ENCODE data around the gene NUP58.

GRCh38 chr13:25372284-25373081 is 71.1 kb downstream of the NUP58 start:
- TF ChIP-seq POLR2A (IDR thresholded peaks at IDR 0.05; ENCODE audit: borderline replicate concordance, extremely low read depth, insufficient read depth, insufficient read length), result no peak
- no peak for TF ChIP-seq TCF7L2 (IDR thresholded peaks at IDR 0.05; ENCODE audit: borderline replicate concordance, extremely low read depth, insufficient read depth, insufficient read length)
- no peak for TF ChIP-seq CTCF (IDR thresholded peaks at IDR 0.05 in 2 of 3, conservative IDR thresholded peaks at IDR 0.05 in 1 of 3; ENCODE audit: borderline replicate concordance in 1 of 3, insufficient read depth in 1 of 3, low read depth in 2 of 3, low read length in 2 of 3)
- no peak for TF ChIP-seq POLR2AphosphoS5 (IDR thresholded peaks at IDR 0.05; ENCODE audit: low read depth, low read length)
- no peak for TF ChIP-seq RAD21 (IDR thresholded peaks at IDR 0.05; ENCODE audit: low read depth)
- no peak for TF ChIP-seq YY1 (IDR thresholded peaks at IDR 0.05; ENCODE audit: extremely low read depth, insufficient replicate concordance, low read depth, low read length)
- no peak for TF ChIP-seq REST (IDR thresholded peaks at IDR 0.05; ENCODE audit: low read depth)
- no peak for TF ChIP-seq ZBTB33 (IDR thresholded peaks at IDR 0.05; ENCODE audit: extremely low read depth, insufficient replicate concordance, low read length)
- TF ChIP-seq CBX3 (IDR thresholded peaks at IDR 0.05; ENCODE audit: low read depth), result no peak
- TF ChIP-seq ELF1 (IDR thresholded peaks at IDR 0.05; ENCODE audit: borderline replicate concordance, low read depth), result no peak

Data from HCT116 (cell line).